Measurements from ENCODE around the gene AHRR. TPM values are rescaled to one million over a fixed set of nuclear protein-coding genes. Genes with fewer than 3 reads are reported as not detected.

The AHRR gene
- total and polyA plus RNA-seq, 9 of the 15 experiments (the other 6 are each of a cell fraction or from before 2014, with no cell fraction given), result 0.06 to 1.6 (median 0.75) TPM; not detected in 1

GRCh38 chr5:399296-400281 lies 78.1 kb downstream of the AHRR start:
- TF ChIP-seq BHLHE40 (IDR thresholded peaks at IDR 0.05; ENCODE audit: low read length), result peak; percentile 85
- TF ChIP-seq TFAP4 (CRISPR knock-in tag; IDR thresholded peaks at IDR 0.05; ENCODE audit: borderline replicate concordance), result peak; percentile 17; the same call in 1 of the 2 replicates
- peak; percentile 78 for TF ChIP-seq RFX1 (IDR thresholded peaks at IDR 0.05)
- no peak for TF ChIP-seq ZBTB5 (IDR thresholded peaks at IDR 0.05)
- peak; percentile 24; the same call in 1 of the 2 replicates for TF ChIP-seq VEZF1 (CRISPR knock-in tag; IDR thresholded peaks at IDR 0.05)
- peak; percentile 77 for TF ChIP-seq ZNF263 (CRISPR knock-in tag; IDR thresholded peaks at IDR 0.05; ENCODE audit: borderline replicate concordance)
- no peak for TF ChIP-seq ATF6 (CRISPR knock-in tag; IDR thresholded peaks at IDR 0.05)
- no peak overlapping the region for H3K4me3 ChIP-seq
- ChIA-PET POLR2A (interaction anchor here (0.8 kb wide), 2 partner anchors 10 to 145 kb away, joined by 3 read pairs; no protein-coding TSS in a partner anchor), CTCF (ENCODE audit: low intra/inter-chr PET ratio) (interaction anchor here (0.7 kb wide), 1 partner anchor 943 kb away, joined by 3 read pairs; no protein-coding TSS in a partner anchor)
- no peak overlapping the region for H3K4me2 ChIP-seq (ENCODE audit: insufficient read depth, low read length)
- H3K4me1 ChIP-seq (replicated peaks in 1 of 2; ENCODE audit: control insufficient read depth in 2 of 2, insufficient read depth in 2 of 2, low read length in 2 of 2), result peaks cover 0 to 25% of the 10 kb centered on the region in 2 experiments; a peak in 2 of 5 replicates
- DNase-seq (ENCODE audit: extremely low read depth in 1 of 4, low spot score in 3 of 4), result peak in 2 of 4 experiments; percentile 53 to 54
- peak; percentile 32 for ATAC-seq
- no peaks in the 10 kb centered on the region for H3K79me2 ChIP-seq (ENCODE audit: control insufficient read depth, insufficient read depth, low read length)
- peaks cover 13% of the 10 kb centered on the region; the same call in 1 of the 2 replicates for H4K20me1 ChIP-seq (replicated peaks; ENCODE audit: control insufficient read depth, insufficient read depth, low read length)
- H3K36me3 ChIP-seq (ENCODE audit: control insufficient read depth, insufficient read depth, low read length), result no peaks in the 10 kb centered on the region
- no peak for FAIRE-seq
- 3% methylated on average over 44 of the region's 45 CpGs for WGBS (ENCODE audit: insufficient coverage, low coverage, missing lambda C conversion rate)
- no peak overlapping the region for H3K27ac ChIP-seq (ENCODE audit: extremely low read depth, low read depth, low read length)
- intact Hi-C loops (cut with micrococcal nuclease), result no loop called here
- no peaks in the 10 kb centered on the region for H3K9me1 ChIP-seq (ENCODE audit: control insufficient read depth, insufficient read depth, low read length)
- peaks cover 61 to 81% of the 10 kb centered on the region in 2 experiments for H3K27me3 ChIP-seq (ENCODE audit: control insufficient read depth in 2 of 2, insufficient read depth in 2 of 2, low read length in 2 of 2)
- no peaks in the 10 kb centered on the region for H3K9me3 ChIP-seq (replicated peaks; ENCODE audit: control insufficient read depth, insufficient read depth, low read depth, low read length)
- in situ Hi-C loops (cut with MboI), result no loop called here
- no peak overlapping the region for H2AFZ ChIP-seq (ENCODE audit: low read depth, low read length)
- no TSS peak for BruUV-seq (replicated peaks)
- H3K9ac ChIP-seq (ENCODE audit: insufficient read depth in 1 of 2, low read depth in 2 of 2, low read length in 2 of 2), result peak overlapping the region in 1 of 2 experiments; percentile 39; a peak in 1 of 4 replicates
